GM19328 (cell line): ENCODE data around the gene NCF2.

Source experiments
- ATAC-seq: cut with Tn5 transposase; IDR thresholded peaks from one replicate; pipeline ENCODE4 v1.9.1; 2021; ENCODE audit warnings: mild to moderate bottlenecking, moderate library complexity; ENCODE audit not compliant: unreplicated experiment

NCF2 gene

GRCh38 chr1:183612407-183612806 lies 22.1 kb upstream of the NCF2 start:
- no peak for ATAC-seq

- no peak for ATAC-seq
Observed at GRCh38 chr1:183611021-183611420, 20.8 kb upstream of the NCF2 start.

GRCh38 chr1:183609759-183610452 lies 19.6 kb upstream of the NCF2 start:
- no peak for ATAC-seq

GRCh38 chr1:183609313-183609712 lies 19.1 kb upstream of the NCF2 start:
- peak; percentile 55 for ATAC-seq

GRCh38 chr1:183607322-183607980 lies 17.2 kb upstream of the NCF2 start:
- no peak for ATAC-seq

- ATAC-seq: no peak
Observed at GRCh38 chr1:183605904-183606303, 15.6 kb upstream of the NCF2 start.

- no peak for ATAC-seq
Observed at GRCh38 chr1:183604815-183605214, 14.6 kb upstream of the NCF2 start.

GRCh38 chr1:183604038-183604808 lies 14.0 kb upstream of the NCF2 start:
- no peak for ATAC-seq

GRCh38 chr1:183602510-183602909 lies 12.3 kb upstream of the NCF2 start:
- no peak for ATAC-seq

GRCh38 chr1:183600634-183601033 lies 10.4 kb upstream of the NCF2 start:
- ATAC-seq: no peak

- ATAC-seq: no peak
Observed at GRCh38 chr1:183600136-183600535, 9.9 kb upstream of the NCF2 start.

- ATAC-seq: no peak
Observed at GRCh38 chr1:183598386-183598785, 8.1 kb upstream of the NCF2 start.

- ATAC-seq: no peak
Observed at GRCh38 chr1:183597656-183598347, 7.5 kb upstream of the NCF2 start.

GRCh38 chr1:183596500-183596899 lies 6.2 kb upstream of the NCF2 start:
- no peak for ATAC-seq

GRCh38 chr1:183595537-183595936 lies 5.3 kb upstream of the NCF2 start:
- ATAC-seq: no peak

GRCh38 chr1:183593356-183593755 lies 3.1 kb upstream of the NCF2 start:
- ATAC-seq: peak; percentile 46

- no peak for ATAC-seq
Observed at GRCh38 chr1:183592733-183593132, 2.5 kb upstream of the NCF2 start.

- no peak for ATAC-seq
Observed at GRCh38 chr1:183589874-183590243, 400 bp downstream of the NCF2 start.

- no peak for ATAC-seq
Observed at GRCh38 chr1:183589384-183589783, 875 bp downstream of the NCF2 start.

- ATAC-seq: no peak
Observed at GRCh38 chr1:183588827-183589226, 1.4 kb downstream of the NCF2 start.

GRCh38 chr1:183586926-183587325 lies 3.3 kb downstream of the NCF2 start:
- ATAC-seq: no peak
